Pancreas (tissue), 10 donors: ENCODE measurements around the gene RTEL1. TPM values are rescaled to one million over a fixed set of nuclear protein-coding genes. Genes with fewer than 3 reads are reported as not detected.

Experiments
- ATAC-seq, 4 donors: fragments of 200-7000 bp; cut with Tn5 transposase; one replicate each; pipeline versions ENCODE4 v1.8.0 to v1.9.1; 2020; ENCODE audit warnings: mild to moderate bottlenecking in 4 of 4, moderate library complexity in 4 of 4
- DNase-seq, 6 donors: peaks; one replicate each; pipeline ENCODE4 v3.0.0-alpha.2; 2020
- FAIRE-seq: peaks from 2 replicates; lab custom pipeline; 2012; peaks lifted over from hg19 to GRCh38; lab: Jason Lieb, UNC
- H3K27ac ChIP-seq, 4 donors: fragments of 200-600 bp; sonication (generic); 1 replicate in 3 of 4; 2 replicates in 1 of 4; pipeline versions ENCODE4 v1.5.0 to v1.8.0; 2020
- H3K27me3 ChIP-seq, 4 donors: fragments of 200-600 bp; one replicate each; pipeline ENCODE4 v1.8.0; 2021
- H3K36me3 ChIP-seq, 3 donors: fragments of 200-600 bp; sonication (generic) in 1 of 3; one replicate each; pipeline versions ENCODE4 v1.5.0 to v1.8.0; 2020 to 2021
- H3K4me1 ChIP-seq, 3 donors: fragments of 200-600 bp; one replicate each; pipeline ENCODE4 v1.8.0; 2021
- H3K4me3 ChIP-seq, 4 donors: fragments of 200-600 bp; sonication (generic) in 2 of 4; one replicate each; pipeline versions ENCODE4 v1.5.0 to v1.8.0; 2020 to 2021
- H3K9me3 ChIP-seq, 4 donors: fragments of 200-600 bp; one replicate each; pipeline ENCODE4 v1.8.0; 2021
- CTCF ChIP-seq, 4 donors: fragments of 200-600 bp; sonication (generic) in 3 of 4; IDR thresholded peaks; one replicate each; pipeline versions ENCODE4 v1.5.0 to v1.8.0; 2021; ENCODE audit warnings: antibody characterized with exemption in 4 of 4
- WGBS, 2 donors: extraction: QIAGEN DNeasy Blood & Tissue Kit; methylation state at CpG; one replicate each; pipeline ENCODE4 v1.1.7; 2013; 5-methylcytosine and 5-hydroxymethylcytosine counted together
- intact Hi-C, 3 donors: fragments of 100-400 bp; cut with DNase I; formaldehyde crosslinking; loops; one replicate each; pipeline versions ENCODE4 v1.11.1 to v1.14.2; 2022
- polyA plus RNA-seq, 2 donors: library from polyadenylated mRNA; stranded (reverse); fragments of 200-250 nt; gene quantifications; one replicate each; pipeline ENCODE4 v1.2.3, GENCODE V29; 2013
- total RNA-seq, 6 donors: library from RNA; stranded (reverse); fragmentation: NEBNext Ultra II Directional in 4 of 6; extraction: Animal tissue kit (Norgen Biotek cat#: 25700) in 4 of 6; gene quantifications; one replicate each; pipeline versions ENCODE4 v1.2.1 to v1.2.4, GENCODE V29; 2021 to 2023
- donor health status: healthy with polysubstance abuse.
- donor health status: DM: no; HTN: no; CAD: no; lungs with moderate emphysema.
- donor health status: DM: no; HTN: no; CAD: no.
- donor health status: control.
- donor health status: control.
- donor health status: Bipolar disorder and iron deficiency.
- donor health status: DM: yes; HTN: yes; CAD: no.
- donor health status: DM: no; HTN: no; CAD: no.
- donor health status: DM: no; HTN: no; CAD: no.
- donor health status: DM: yes; HTN: yes; CAD: no.

Gene RTEL1
- total and polyA plus RNA-seq, 8 donors, result 10.5 to 36.6 (median 15.0) TPM

- ATAC-seq (peak in 1 of 4 donors; percentile 8), FAIRE-seq (no peak), DNase-seq (peak; percentile 45 to 88 (median 58))
- no peak for TF ChIP-seq CTCF (IDR thresholded peaks at IDR 0.05)
- H3K4me3 ChIP-seq, result peak overlapping the region in 2 of 4 donors; percentile 58 to 63
- H3K36me3 ChIP-seq, result peaks cover 0 to 25% (median 6%) of the 10 kb centered on the region in 3 donors
- no peaks in the 10 kb centered on the region for H3K9me3 ChIP-seq
- 25 to 30% methylated on average over 38 to 43 of the region's 43 CpGs for WGBS, 2 donors
- H3K27ac ChIP-seq, result peak overlapping the region in 3 of 4 donors; percentile 71 to 94 (median 88)
- intact Hi-C loops, result no loop called here
- H3K4me1 ChIP-seq, result peaks cover 15 to 27% (median 15%) of the 10 kb centered on the region in 3 donors
- no peaks in the 10 kb centered on the region for H3K27me3 ChIP-seq
Observed at GRCh38 chr20:63737945-63738686, 80.0 kb downstream of the RTEL1 start.

GRCh38 chr20:63738687-63739129, 80.6 kb downstream of the RTEL1 start:
- no peak for FAIRE-seq
- H3K4me1 ChIP-seq, result peaks cover 15 to 27% (median 15%) of the 10 kb centered on the region in 3 donors
- no peaks in the 10 kb centered on the region for H3K9me3 ChIP-seq
- intact Hi-C loops, result no loop called here
- H3K27ac ChIP-seq, result peak overlapping the region; percentile 71 to 94 (median 91)
- TF ChIP-seq CTCF (IDR thresholded peaks at IDR 0.05), result no peak
- 10 to 12% methylated on average over 26 of the region's 26 CpGs for WGBS, 2 donors
- ATAC-seq, result peak; percentile 59 to 62 (median 62)
- peak; percentile 78 to 95 (median 84) for DNase-seq
- H3K4me3 ChIP-seq, result peak overlapping the region; percentile 35 to 63 (median 48)
- H3K36me3 ChIP-seq, result peaks cover 0 to 27% (median 6%) of the 10 kb centered on the region in 3 donors
- no peaks in the 10 kb centered on the region for H3K27me3 ChIP-seq

- Histone ChIP-seq H3K4me1 (peaks cover 15 to 27% (median 15%) of the 10 kb centered on the region in 3 donors), H3K27ac (peak within 1 kb of the TSS; percentile 88 to 95 (median 91))
- WGBS, 2 donors, result 0 to 1% methylated on average over 57 to 136 of the region's 136 CpGs
Observed at GRCh38 chr20:63739130-63740069, 81.3 kb downstream of the RTEL1 start, which contains the start of gene SLC2A4RG. Gene SLC2A4RG, plus strand, starts transcription at chr20:63739776. Its CDS starts 137 bp downstream, at chr20:63739913.

More at GRCh38 chr20:63739130-63740069, 81.3 kb downstream of the RTEL1 start, which contains the start of gene SLC2A4RG:
- FAIRE-seq, result no peak
- Histone ChIP-seq H3K9me3 (no peaks in the 10 kb centered on the region), H3K27me3 (no peaks in the 10 kb centered on the region), H3K36me3 (peaks cover 0 to 24% (median 6%) of the 10 kb centered on the region in 3 donors), H3K4me3 (peak within 1 kb of the TSS; percentile 35 to 64 (median 60))
- TF ChIP-seq CTCF (IDR thresholded peaks at IDR 0.05), result no peak
- ATAC-seq, result peak; percentile 60 to 70 (median 66)
- peak; percentile 78 to 94 (median 86) for DNase-seq
- intact Hi-C loops, result no loop called here
